ENCODE data around the gene RBM42.
A peak's percentile ranks its signal among the peaks of the same experiment; 100 is the strongest.
"Not testable (repeated sequence)": the region's sequence is repeated elsewhere in the genome, so short reads cannot be mapped to it uniquely, and the experiment has no call there.

The RBM42 gene, protein sequence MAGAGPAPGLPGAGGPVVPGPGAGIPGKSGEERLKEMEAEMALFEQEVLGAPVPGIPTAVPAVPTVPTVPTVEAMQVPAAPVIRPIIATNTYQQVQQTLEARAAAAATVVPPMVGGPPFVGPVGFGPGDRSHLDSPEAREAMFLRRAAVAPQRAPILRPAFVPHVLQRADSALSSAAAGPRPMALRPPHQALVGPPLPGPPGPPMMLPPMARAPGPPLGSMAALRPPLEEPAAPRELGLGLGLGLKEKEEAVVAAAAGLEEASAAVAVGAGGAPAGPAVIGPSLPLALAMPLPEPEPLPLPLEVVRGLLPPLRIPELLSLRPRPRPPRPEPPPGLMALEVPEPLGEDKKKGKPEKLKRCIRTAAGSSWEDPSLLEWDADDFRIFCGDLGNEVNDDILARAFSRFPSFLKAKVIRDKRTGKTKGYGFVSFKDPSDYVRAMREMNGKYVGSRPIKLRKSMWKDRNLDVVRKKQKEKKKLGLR

DNA sequence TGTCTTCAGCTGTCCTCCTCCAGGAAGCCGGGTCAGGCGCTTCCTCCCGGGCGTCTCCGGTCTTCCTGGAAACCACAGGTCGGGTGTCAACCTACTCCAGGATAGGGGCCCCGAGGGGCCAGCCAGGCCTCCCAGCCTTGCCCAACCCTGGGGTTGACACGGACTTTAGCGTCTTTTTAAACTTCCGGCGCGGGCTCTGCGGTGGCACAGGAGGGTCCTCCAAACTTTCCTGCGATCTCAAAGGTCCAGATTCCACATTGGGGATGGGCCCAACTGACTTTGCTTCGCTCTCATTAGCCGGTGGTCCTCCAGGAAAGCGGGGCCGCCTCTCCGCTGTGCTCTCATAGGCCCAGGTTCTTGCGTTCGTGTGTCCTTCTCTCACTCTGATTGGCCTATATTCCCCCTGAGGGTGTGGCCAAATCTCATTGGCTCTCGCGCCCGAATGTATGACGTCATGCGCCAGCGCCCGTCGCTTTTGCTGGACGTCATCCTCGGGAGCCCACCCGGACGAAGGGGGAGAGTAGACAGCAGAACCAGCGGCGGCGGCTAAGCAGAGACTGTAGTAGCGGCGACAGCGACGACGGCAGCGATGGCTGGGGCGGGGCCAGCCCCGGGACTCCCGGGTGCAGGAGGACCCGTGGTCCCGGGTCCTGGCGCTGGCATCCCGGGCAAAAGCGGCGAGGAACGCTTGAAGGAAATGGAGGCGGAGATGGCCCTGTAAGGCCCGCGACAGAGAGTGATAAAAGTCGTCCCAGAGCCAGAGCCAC is at the start of gene RBM42:
Gene RBM42 (plus strand): TSS at position 472 of the 767 bp plus-strand sequence. CDS start 118 bp downstream, at position 590.
- DNase-seq = peak; percentile 98

DNA sequence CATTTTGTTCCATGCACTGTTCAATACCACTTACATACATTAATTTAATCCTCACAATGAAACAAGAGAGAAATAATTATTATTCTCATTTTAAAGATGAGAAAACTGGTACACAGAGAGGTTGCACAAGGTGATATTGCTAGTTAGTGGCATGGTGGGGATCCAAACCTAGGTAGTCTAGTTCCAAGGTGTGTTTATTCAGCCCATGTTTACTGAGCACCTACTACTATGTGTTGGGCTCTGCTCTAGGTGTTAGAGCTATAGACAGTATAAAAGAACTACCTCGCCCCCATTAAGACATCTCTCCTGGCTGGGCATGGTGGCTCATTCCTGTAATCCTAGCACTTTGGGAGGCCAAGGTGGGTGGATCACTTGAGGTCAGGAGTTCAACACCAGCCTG is 46.1 kb upstream of the RBM42 start:
- no peak for DNase-seq

DNA sequence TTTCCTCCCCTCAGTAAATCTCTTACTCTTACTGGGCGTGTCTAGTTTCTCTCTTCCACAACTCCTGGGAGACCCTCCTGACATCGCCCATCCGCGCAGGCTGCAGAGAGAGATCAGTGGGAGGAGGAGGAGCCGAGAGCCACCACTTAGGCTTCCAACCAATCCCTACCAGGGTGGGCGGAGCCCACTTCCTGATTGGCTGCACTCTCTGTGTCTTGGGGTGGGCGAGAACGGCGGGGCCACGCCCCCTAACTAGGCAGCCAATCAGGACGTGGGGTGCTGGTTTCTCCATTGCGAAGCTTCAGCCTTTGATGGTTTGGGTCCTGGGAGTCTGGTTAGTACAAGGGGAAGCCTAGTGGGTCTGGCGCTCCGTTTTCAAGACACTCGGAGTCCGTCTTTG is 43.0 kb upstream of the RBM42 start, which contains the start of gene PMIS2:
Gene PMIS2 (plus strand): TSS at position 326 of the 400 bp plus-strand sequence. CDS start 87 bp downstream, outside the sequence.
- no peak for DNase-seq

DNA sequence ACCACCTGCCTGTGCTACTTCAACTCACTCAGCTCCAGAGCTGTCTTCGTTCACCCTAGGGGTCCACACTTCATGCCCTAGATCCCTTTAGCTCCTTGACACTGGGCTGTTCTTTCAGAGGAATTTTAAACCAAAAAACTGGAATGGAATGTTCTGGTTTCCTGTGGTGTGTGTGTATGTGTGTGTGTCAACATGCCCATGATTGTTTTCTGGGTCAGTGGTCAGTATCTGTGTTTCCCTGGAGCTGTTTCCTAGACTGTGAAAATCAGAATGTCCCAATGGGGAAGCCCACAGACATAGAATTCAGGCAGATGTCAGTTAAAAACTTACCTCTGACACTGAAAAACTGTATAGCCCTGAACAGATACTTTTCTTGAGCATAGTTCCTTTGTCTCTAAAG is 41.5 kb upstream of the RBM42 start:
- DNase-seq = no peak

DNA sequence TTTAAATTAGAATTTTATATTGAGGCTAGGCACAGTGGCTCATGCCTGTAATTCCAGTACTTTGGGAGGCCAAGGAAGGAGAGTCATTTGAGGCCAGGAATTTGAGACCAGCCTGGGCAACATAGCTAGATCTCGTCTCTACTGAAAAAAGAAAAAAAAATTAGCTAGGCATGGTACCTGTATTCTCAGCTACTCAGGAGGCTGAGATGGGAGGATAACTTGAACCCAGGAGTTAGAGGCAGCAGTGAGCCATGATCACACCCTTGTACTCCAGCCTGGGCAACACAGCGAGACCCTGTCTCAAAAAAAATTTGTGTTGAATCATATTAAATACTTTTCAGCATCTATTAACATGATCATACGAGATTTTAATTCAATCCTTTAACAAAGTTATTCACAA is 38.0 kb upstream of the RBM42 start:
- DNase-seq = no peak

DNA sequence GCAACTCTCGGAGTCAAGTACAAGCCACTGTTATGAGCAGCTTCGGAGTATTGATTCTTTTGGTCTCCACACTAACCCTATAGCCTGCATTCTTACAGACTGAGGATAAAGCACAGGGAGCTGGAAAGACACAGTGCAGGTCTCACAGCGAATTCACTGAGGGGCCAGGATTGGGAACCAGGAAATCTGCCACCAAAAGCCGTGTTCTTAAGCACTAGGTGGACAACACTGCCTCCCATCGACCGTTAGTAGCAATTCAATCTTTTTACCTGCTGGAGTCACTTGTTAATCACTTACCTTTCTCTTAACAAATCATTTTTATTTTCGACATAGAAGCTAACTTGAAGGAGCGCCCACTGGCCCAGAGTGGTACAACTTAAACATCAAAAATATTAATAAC is 36.6 kb upstream of the RBM42 start:
- DNase-seq = peak; percentile 20

DNA sequence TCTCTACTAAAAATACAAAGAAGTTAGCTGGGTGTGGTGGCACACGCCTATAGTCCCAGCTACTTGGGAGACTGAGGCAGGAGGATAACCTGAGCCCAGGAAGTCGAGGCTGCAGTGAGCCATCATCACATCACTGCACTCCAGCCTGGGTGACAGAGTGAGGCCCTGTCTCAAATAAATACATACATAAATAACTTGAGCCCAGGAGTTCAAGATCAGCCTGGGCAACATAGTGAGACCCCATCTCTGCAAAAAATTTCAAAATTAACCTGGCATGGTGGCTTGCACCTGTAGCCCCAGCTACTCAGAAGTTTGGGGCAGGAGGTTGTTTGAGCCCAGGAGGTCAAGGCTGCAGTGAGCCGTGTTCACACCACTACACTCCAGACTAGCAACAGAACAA is 33.8 kb upstream of the RBM42 start:
- DNase-seq = not testable (repeated sequence)

DNA sequence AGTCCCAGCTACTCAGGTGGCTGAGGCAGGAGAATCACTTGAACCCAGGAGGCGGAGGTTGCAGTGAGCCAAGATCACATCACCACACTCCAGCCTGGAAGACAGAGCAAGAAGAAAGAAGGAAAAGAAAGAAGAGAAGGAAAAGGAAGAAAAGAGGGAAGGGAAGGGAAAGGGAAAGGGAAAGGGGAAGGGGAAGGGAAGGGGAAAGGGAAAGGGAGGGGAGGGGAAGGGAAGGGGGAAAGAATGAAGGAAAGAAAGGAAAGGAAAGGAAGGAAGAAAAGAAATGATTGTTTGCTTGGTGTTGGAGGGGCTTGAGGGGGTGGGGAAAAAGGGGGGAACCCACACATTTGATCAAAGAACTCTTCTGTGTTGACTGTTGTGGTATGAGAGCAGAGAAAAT is 32.9 kb upstream of the RBM42 start:
- DNase-seq = no peak

DNA sequence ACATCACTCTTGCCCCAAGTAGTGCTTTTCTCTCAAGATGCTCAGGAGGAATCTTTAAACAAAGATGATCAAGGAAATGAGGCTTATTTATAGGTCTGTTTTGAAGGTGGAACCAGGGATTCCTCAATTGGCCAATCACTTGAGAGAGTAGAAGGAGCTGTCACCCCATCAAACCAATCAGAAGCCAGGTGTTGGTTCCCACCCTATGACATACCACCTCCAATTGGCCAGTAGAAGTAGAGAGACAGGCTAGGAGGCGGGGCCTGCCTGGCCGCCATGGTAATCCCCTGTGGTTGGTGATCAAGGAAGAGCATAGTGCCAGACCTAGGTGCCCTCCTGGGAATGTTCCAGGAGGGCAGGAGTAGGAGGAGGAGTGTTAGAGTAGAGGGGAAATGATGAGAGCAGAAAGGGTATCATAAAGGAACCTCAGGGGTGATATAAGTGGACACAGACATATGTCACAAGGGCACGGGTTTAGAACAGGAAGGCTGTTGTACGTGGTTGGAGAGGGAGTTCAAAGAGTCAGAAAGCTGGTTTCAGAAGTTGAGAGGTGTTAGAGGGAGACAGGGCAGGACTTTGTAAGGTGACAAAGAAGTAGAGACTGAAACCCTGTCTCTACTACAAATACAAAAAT is 32.4 kb upstream of the RBM42 start:
- no peak for DNase-seq

DNA sequence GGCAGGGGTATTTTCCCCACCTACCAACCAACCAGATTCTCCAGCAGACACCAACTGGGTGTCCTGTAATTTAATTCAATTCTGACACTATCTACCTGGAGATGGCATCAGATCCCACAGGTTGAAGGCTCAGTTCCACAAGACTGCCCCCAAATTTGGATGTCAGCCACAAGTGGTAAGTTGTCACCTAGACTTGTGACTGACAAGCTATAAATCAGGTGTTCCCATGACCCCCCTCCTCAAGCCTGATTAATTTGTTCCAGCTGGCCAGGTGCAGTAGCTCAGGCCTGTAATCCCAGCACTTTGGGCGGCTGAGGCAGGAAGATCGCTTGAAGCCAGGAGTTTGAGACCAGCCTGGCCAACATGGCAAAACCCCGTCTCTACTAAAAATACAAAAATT is 26.9 kb upstream of the RBM42 start:
- no peak for DNase-seq

DNA sequence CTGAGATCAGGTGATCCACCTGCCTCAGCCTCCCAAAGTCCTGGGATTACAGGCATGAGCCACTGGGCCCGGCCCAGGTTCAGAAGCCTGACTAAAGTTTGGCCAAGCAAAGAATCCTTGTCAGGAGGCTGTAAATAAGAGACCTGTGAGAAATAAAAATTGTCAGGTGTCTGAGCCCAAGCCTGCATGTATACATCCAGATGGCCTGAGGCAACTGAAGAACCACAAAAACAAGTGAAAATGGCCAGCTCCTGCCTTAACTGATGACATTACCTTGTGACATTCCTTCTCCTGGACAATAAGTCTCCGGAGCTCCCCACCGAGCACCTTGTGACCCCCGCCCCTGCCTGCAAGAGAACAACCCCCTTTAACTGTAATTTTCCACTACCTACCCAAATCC is 24.4 kb upstream of the RBM42 start:
- DNase-seq = not testable (repeated sequence)

DNA sequence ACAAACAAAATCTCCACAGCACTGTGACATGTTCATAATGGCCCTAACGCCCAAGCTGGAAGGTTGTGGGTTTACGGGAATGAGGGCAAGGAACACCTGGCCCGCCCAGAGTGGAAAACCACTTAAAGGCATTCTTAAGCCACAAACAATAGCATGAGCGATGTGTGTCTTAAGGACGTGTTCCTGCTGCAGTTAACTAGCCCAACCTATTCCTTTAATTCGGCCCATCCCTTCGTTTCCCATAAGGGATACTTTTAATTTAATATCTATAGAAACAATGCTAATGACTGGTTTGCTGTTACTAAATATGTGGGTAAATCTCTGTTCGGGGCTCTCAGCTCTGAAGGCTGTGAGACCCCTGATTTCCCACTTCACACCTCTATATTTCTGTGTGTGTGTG is 21.7 kb upstream of the RBM42 start:
- DNase-seq = not testable (repeated sequence)

DNA sequence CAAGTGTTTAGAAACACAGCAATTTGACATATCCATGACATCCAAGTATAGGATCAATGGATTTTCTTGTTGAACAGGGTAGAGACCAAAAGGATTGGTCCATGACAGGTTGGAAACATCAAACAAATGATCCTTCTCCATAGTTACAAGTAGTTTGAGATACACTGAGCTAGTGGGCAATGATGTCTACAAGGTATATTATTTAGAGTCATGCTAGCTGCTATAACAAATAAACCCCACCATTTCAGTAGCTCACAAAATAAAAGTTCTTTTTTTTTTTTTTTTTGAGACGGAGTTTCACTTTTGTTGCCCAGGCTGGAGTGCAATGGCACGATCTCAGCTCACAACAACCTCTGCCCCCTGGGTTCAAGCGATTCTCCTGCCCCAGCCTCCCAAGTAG is 21.2 kb upstream of the RBM42 start:
- no peak for DNase-seq

DNA sequence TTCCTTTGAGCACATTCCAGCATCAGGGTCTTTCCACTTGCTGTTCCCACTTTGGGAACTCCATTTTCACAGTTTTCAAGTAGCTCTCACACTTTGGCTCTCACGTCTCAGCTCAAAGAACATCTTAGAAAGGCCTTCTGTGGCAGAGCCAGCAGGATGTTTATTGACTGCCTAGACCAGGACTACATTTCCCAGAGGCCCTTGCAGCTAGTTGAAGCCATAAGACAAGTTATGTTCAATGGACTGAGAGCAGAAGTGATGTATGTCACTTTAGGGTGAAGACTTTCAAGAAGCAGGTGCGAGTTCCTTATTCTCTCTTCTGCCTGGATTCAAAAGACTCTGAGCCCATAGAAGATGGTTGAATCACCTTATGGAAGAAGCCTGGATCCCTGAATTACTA is 20.6 kb upstream of the RBM42 start:
- DNase-seq = no peak

DNA sequence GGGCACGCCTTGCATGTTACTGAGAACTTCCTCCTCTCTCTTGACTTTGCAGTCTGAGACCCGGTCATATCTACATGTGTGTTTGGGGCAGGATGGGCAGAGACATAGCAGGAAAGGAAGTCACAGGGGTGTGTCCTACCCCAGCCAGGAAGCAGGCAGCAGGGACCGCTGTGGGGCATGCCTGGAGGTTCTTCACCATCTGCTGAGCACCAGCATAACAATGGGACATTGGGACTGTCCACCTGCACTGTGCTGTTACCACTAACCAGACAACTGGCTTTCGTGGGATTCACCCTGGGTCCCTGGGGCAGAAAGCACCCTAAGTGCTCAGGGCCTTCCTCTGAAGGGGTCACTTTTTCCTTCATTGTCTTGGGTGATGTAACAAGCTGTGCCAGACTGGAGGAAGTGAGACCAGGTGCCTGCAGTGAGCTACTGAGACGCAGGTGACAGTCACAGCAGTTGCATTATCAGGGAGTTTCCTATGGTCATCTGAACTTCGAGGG is 18.9 kb upstream of the RBM42 start:
- DNase-seq = no peak

DNA sequence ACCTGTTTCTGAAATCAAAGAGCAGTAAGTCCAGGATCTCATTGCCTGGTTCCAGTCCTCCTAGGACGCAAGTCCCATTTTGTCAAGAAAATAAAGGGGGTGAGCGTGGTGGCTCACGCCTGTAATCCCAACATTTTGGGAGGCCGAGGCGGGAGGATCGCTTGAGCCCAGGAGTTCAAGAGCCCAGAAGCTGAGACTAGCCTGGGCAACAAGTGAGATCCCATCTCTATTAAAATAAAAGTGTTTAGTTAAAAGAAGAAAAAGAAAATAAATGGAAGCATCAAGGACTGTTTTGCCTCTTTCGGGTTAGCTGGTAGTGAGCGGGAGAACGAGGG is 16.6 kb upstream of the RBM42 start:
- no peak for DNase-seq

DNA sequence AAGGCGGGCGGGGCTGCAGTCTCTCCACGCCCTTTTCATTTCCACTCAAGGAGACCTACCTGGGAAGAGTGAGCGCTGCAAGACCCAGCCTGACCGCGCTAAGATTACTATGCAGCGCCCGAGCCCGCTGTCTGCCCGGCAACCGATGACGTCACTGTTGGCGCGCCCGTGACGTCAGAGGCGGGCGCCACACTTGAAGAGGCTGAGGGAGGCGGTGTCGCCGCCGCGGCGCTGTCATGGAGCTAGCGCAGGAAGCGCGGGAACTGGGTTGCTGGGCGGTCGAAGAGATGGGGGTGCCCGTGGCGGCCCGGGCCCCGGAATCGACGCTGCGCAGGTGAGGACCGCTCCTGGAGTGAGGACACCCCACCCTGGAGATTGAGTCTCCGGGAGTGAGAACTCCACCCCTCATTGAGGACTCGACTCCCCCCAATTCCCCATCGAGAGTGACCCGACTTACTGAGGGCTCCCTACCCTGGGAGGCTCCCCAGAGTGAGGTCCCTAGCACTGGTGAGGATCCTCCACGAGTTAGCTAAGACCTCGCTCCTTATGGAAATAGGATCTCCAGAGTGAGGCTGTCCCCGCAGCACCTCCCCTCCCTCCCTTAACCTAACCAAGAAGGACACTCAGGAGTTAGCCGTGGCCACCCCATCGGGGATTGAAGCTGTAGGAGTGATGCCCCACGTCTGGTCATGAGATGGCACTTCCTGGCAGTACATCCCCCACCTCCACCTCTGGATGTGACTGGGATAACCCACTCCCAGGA is 16.1 kb upstream of the RBM42 start, which contains the start of gene HAUS5:
Gene HAUS5 (plus strand): TSS at position 177 of the 763 bp plus-strand sequence. CDS start 60 bp downstream, at position 237.
- peak; percentile 90 for DNase-seq

DNA sequence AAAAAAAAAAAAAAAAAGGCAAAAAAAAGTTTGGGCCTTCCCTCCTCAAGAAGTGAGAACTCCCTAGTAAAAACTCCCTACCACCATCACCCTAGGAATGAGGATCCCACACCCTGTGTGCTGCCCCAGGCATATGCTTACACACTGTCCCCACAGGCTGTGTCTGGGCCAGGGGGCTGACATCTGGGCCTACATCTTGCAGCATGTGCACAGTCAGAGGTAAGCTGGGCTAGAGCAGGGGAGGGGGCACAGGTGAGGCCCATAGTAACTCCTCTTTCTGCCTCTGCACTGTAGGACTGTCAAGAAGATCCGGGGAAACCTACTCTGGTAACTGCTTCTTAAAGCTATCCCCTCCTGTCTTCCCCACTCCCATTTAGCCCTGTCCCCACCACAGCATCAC is 15.3 kb upstream of the RBM42 start:
- no peak for DNase-seq

DNA sequence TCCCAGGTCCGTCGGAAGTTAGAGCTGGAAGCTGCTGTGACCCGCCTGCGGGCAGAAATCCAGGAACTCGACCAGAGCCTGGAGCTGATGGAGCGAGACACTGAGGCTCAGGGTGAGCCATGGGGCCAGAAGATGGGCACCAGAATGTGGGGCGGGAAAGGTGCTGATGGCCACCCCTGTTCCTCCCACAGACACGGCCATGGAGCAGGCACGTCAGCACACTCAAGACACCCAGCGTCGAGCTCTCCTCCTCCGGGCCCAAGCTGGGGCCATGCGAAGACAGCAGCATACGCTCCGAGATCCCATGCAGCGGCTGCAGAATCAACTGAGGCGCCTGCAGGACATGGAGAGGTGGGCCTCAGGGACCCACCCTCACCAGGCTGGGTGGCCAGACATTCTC is 13.8 kb upstream of the RBM42 start:
- no peak for DNase-seq

DNA sequence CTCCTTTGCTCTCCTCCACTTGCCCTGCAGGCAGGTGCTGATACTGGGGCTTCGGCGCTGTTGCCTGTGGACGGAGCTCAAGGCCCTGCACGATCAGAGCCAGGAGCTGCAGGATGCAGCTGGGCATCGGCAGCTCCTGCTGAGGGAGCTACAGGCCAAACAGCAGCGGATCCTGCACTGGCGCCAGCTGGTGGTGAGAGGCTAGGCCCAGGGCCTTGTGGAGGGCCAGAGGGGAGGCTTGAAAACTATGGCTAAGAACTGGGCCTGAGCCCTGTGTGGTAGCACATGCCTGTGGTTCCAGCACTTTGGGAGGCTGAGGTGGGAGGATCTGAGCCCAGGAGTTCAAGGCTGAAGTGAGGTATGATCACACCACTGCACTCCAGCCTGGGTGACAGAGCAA is 10.0 kb upstream of the RBM42 start:
- DNase-seq = no peak

DNA sequence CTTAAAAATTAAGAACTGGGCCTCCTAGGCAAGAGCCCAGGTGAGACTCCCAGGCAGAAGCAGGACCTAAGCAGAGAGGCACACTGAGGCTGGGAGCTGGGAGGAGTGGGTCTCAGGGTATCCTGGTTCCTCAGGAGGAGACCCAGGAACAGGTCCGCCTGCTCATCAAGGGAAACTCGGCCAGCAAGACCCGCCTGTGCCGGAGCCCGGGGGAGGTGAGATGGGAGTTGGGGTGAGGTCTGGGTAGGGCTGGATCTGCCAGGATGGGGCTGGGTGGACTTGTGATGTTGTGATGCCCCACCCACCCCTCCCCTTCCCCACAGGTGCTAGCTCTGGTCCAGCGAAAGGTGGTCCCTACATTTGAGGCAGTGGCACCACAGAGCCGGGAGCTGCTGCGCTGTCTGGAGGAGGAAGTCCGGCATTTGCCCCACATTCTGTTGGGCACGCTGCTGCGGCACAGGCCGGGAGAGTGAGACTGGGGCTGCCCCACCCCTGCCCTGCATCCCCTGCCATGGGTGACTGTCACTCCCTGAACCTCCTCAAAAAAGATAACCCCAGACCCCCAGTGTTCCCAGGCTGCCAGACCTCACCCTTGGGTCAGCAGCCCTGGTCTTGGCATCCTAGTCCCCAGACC is 9.4 kb upstream of the RBM42 start:
- DNase-seq = no peak

DNA sequence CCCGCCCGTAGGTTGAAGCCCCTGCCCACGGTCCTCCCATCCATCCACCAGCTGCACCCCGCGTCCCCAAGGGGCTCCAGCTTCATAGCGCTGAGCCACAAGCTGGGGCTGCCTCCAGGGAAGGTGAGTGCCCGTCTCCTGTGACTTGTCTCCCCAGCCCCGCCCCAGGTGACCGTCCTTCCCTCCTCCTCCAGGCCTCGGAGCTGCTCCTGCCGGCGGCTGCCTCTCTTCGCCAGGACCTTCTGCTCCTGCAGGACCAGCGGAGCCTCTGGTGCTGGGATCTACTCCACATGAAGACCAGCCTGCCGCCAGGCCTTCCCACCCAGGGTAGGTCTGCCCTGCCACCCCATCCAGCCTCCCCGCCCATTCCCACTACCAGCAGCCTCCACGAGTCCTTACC is 8.8 kb upstream of the RBM42 start:
- DNase-seq = no peak

All from NCI-H1694 (cell line).